KOPT-K1 (cell line): ENCODE measurements around the gene CYP2W1.

Source experiments
- H3K27ac ChIP-seq: fragments of 200-600 bp; sonication (generic); 2 replicates; pipeline ENCODE4 v1.5.1; 2016; ENCODE audit warnings: antibody characterized with exemption, mild to moderate bottlenecking, low read depth, low read length; ENCODE audit not compliant: poor library complexity, severe bottlenecking
- H3K36me3 ChIP-seq: fragments of 200-600 bp; sonication (generic); 2 replicates; pipeline ENCODE4 v1.5.1; 2017; ENCODE audit warnings: antibody characterized with exemption, mild to moderate bottlenecking, low read length, moderate library complexity; ENCODE audit not compliant: insufficient read depth
- H3K9me3 ChIP-seq: fragments of 200-600 bp; sonication (generic); 2 replicates; pipeline ENCODE4 v1.5.1; 2017; ENCODE audit warnings: antibody characterized with exemption, low read length, mild to moderate bottlenecking; ENCODE audit not compliant: insufficient read depth, poor library complexity, severe bottlenecking

CYP2W1 gene

GRCh38 chr7:968205-969105 lies 14.5 kb upstream of the CYP2W1 start:
- Histone ChIP-seq H3K9me3 (no peaks in the 10 kb centered on the region), H3K27ac (no peak overlapping the region), H3K36me3 (peaks cover 79% of the 10 kb centered on the region)

GRCh38 chr7:969403-969802 lies 13.6 kb upstream of the CYP2W1 start:
- Histone ChIP-seq H3K9me3 (no peaks in the 10 kb centered on the region), H3K27ac (no peak overlapping the region), H3K36me3 (peaks cover 80% of the 10 kb centered on the region)

- Histone ChIP-seq H3K36me3 (peaks cover 75% of the 10 kb centered on the region), H3K27ac (no peak overlapping the region), H3K9me3 (no peaks in the 10 kb centered on the region)
These were observed 12.2 kb upstream of the CYP2W1 start for GRCh38 chr7:970744-971143.

GRCh38 chr7:972110-972509 lies 10.9 kb upstream of the CYP2W1 start:
- Histone ChIP-seq H3K27ac (no peak overlapping the region), H3K9me3 (no peaks in the 10 kb centered on the region), H3K36me3 (peaks cover 64% of the 10 kb centered on the region)

GRCh38 chr7:972676-973309 lies 10.2 kb upstream of the CYP2W1 start:
- no peaks in the 10 kb centered on the region for H3K9me3 ChIP-seq
- H3K36me3 ChIP-seq = peaks cover 57% of the 10 kb centered on the region
- no peak overlapping the region for H3K27ac ChIP-seq

GRCh38 chr7:973312-973711 lies 9.7 kb upstream of the CYP2W1 start:
- Histone ChIP-seq H3K9me3 (no peaks in the 10 kb centered on the region), H3K36me3 (peaks cover 52% of the 10 kb centered on the region), H3K27ac (no peak overlapping the region)

- peaks cover 44% of the 10 kb centered on the region for H3K36me3 ChIP-seq
- no peaks in the 10 kb centered on the region for H3K9me3 ChIP-seq
- H3K27ac ChIP-seq = peak overlapping the region; percentile 79
These were observed 8.8 kb upstream of the CYP2W1 start for GRCh38 chr7:974172-974571.

- peaks cover 35% of the 10 kb centered on the region for H3K36me3 ChIP-seq
- peak within 1 kb of the TSS; percentile 79 for H3K27ac ChIP-seq
- no peaks in the 10 kb centered on the region for H3K9me3 ChIP-seq
These were observed 7.9 kb upstream of the CYP2W1 start, which contains the start of gene COX19 for GRCh38 chr7:974820-975681. TSS of gene COX19 (minus strand) at chr7:975549. CDS start at chr7:975509, 40 bp downstream.

- no peaks in the 10 kb centered on the region for H3K9me3 ChIP-seq
- H3K27ac ChIP-seq = no peak overlapping the region
- H3K36me3 ChIP-seq = peaks cover 26% of the 10 kb centered on the region
These were observed 7.1 kb upstream of the CYP2W1 start for GRCh38 chr7:975702-976473.

GRCh38 chr7:976901-977325 lies 6.1 kb upstream of the CYP2W1 start:
- H3K9me3 ChIP-seq = no peaks in the 10 kb centered on the region
- peaks cover 16% of the 10 kb centered on the region for H3K36me3 ChIP-seq

GRCh38 chr7:977326-978048 lies 5.5 kb upstream of the CYP2W1 start:
- H3K36me3 ChIP-seq = peaks cover 10% of the 10 kb centered on the region
- H3K9me3 ChIP-seq = no peaks in the 10 kb centered on the region
- H3K27ac ChIP-seq = no peak overlapping the region

More at GRCh38 chr7:976901-977325, 6.1 kb upstream of the CYP2W1 start:
- no peak overlapping the region for H3K27ac ChIP-seq

GRCh38 chr7:978049-978346 lies 5.0 kb upstream of the CYP2W1 start:
- no peak overlapping the region for H3K27ac ChIP-seq

GRCh38 chr7:978416-979091 lies 4.4 kb upstream of the CYP2W1 start:
- no peak overlapping the region for H3K27ac ChIP-seq
- H3K36me3 ChIP-seq = no peaks in the 10 kb centered on the region
- no peaks in the 10 kb centered on the region for H3K9me3 ChIP-seq

More at GRCh38 chr7:978049-978346, 5.0 kb upstream of the CYP2W1 start:
- H3K36me3 ChIP-seq = peaks cover 5% of the 10 kb centered on the region
- no peaks in the 10 kb centered on the region for H3K9me3 ChIP-seq
